Measurements from ENCODE around the gene SYNGAP1. TPM values are rescaled to one million over a fixed set of nuclear protein-coding genes. Genes with fewer than 3 reads are reported as not detected.

Gene SYNGAP1
- total RNA-seq, 1 donor from 2014 or later: 6.5 TPM

DNA sequence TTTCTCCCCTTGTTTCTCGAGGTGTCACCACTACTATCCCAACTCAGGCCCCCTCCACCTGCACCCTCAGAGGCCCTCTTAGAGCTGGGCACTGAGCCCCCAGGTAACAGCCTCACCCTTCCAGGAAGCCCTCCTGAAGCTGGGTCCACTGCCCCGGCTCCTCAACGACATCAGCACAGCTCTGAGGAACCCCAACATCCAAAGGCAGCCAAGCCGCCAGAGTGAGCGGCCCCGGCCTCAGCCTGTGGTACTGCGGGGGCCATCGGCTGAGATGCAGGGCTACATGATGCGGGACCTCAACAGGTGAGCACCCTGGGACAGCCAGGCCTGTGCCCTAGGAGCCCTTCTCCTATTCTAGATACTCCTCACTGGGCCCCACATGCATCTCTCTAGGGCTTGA lies 21.6 kb downstream of the SYNGAP1 start:
- peaks cover 45% of the 10 kb centered on the region for H3K36me3 ChIP-seq
- DNase-seq: no peak

GRCh38 chr6:33442283-33442682 lies 22.4 kb downstream of the SYNGAP1 start:
- H3K4me1 ChIP-seq: no peaks in the 10 kb centered on the region
- intact Hi-C loops (cut with micrococcal nuclease): no loop called here
- H3K27me3 ChIP-seq (ENCODE audit: low read depth): no peaks in the 10 kb centered on the region
- no peaks in the 10 kb centered on the region for H3K9me3 ChIP-seq (replicated peaks)
- TF ChIP-seq CTCF (IDR thresholded peaks at IDR 0.05; ENCODE audit: borderline replicate concordance): no peak
- H3K27ac ChIP-seq (replicated peaks): no peak overlapping the region
- no peak overlapping the region for H3K4me3 ChIP-seq
- DNase-seq: no peak
- peaks cover 39% of the 10 kb centered on the region for H3K36me3 ChIP-seq

More for the DNA sequence above, 21.6 kb downstream of the SYNGAP1 start:
- TF ChIP-seq CTCF (IDR thresholded peaks at IDR 0.05; ENCODE audit: borderline replicate concordance): no peak
- no peaks in the 10 kb centered on the region for H3K27me3 ChIP-seq (ENCODE audit: low read depth)
- H3K9me3 ChIP-seq (replicated peaks): no peaks in the 10 kb centered on the region
- H3K4me3 ChIP-seq: no peak overlapping the region
- H3K27ac ChIP-seq (replicated peaks): no peak overlapping the region
- H3K4me1 ChIP-seq: no peaks in the 10 kb centered on the region
- intact Hi-C loops (cut with micrococcal nuclease): no loop called here

- Histone ChIP-seq H3K4me1 (no peaks in the 10 kb centered on the region), H3K27ac (replicated peaks) (no peak overlapping the region), H3K27me3 (ENCODE audit: low read depth) (no peaks in the 10 kb centered on the region), H3K4me3 (no peak overlapping the region), H3K36me3 (peaks cover 35% of the 10 kb centered on the region), H3K9me3 (replicated peaks) (no peaks in the 10 kb centered on the region)
- no peak for TF ChIP-seq CTCF (IDR thresholded peaks at IDR 0.05; ENCODE audit: borderline replicate concordance)
- DNase-seq: no peak
- intact Hi-C loops (cut with micrococcal nuclease): no loop called here
Measured at GRCh38 chr6:33443025-33443424, 23.2 kb downstream of the SYNGAP1 start.

GRCh38 chr6:33443619-33444504 lies 24.0 kb downstream of the SYNGAP1 start:
- H3K9me3 ChIP-seq (replicated peaks): no peaks in the 10 kb centered on the region
- H3K4me1 ChIP-seq: no peaks in the 10 kb centered on the region
- no peak for DNase-seq
- H3K27me3 ChIP-seq (ENCODE audit: low read depth): no peaks in the 10 kb centered on the region
- intact Hi-C loops (cut with micrococcal nuclease): no loop called here
- H3K27ac ChIP-seq (replicated peaks): no peak overlapping the region
- H3K4me3 ChIP-seq: no peak overlapping the region
- H3K36me3 ChIP-seq: peaks cover 31% of the 10 kb centered on the region
- no peak for TF ChIP-seq CTCF (IDR thresholded peaks at IDR 0.05; ENCODE audit: borderline replicate concordance)

GRCh38 chr6:33445119-33445603 lies 25.3 kb downstream of the SYNGAP1 start:
- Histone ChIP-seq H3K9me3 (replicated peaks) (no peaks in the 10 kb centered on the region), H3K4me3 (no peak overlapping the region), H3K4me1 (no peaks in the 10 kb centered on the region), H3K36me3 (peaks cover 31% of the 10 kb centered on the region), H3K27me3 (ENCODE audit: low read depth) (no peaks in the 10 kb centered on the region), H3K27ac (replicated peaks) (no peak overlapping the region)
- intact Hi-C loops (cut with micrococcal nuclease): no loop called here
- DNase-seq: no peak
- TF ChIP-seq CTCF (IDR thresholded peaks at IDR 0.05; ENCODE audit: borderline replicate concordance): no peak

Data from left ventricle myocardium inferior (tissue), 1 donor.